ENCODE results near the gene VWC2L. TPM values are rescaled to one million over a fixed set of nuclear protein-coding genes. Genes with fewer than 3 reads are reported as not detected.

The VWC2L gene
- not detected in 2 replicates for polyA plus RNA-seq (2011; rRNA removed)
- polyA plus RNA-seq (2012; cell fraction: cytosol; rRNA removed), result not detected in 2 replicates
- polyA plus RNA-seq (2012; cell fraction: nucleus; rRNA removed), result not detected in 2 replicates
- polyA plus RNA-seq (2017; fragmentation: RNase III; extraction: RNeasy Plus Mini Kit Qiagen cat#74134 plus additional on column Dnase treatment), result not detected in 3 replicates
- polyA minus RNA-seq (2011; rRNA and poly(A)+ RNA removed), result not detected in 2 replicates

DNA sequence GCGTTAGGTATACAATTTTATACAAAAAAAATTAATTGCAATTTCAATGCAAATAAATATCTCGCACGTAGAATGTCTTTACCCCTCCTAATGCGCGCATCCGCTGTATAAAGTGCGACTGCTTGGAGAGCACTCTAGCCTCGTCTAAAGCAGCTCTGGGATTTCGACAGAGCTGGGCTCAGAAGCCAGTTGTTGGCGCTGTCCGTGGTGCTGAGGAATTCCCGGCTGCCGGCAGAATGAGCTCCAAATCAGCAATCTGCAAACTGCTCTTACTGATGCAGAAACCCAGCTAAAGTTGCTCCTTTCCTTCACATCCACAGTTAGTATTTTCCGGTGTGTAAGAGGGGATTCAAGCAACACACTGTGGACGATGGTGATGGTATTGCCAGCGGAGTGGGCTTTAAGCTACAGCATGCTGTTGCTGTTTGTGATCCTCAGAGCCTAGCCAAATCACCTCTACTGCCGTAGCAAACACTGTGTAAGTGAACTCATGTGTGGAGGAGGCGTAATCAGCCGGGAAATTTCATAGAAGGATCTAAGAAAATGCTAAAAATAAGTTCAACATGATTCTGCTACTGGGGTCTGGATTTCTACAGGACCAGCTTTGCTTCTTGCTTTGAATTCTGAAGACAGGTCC, at the start of gene VWC2L:
Gene VWC2L, plus strand, starts transcription at position 137 of the 637 bp plus-strand sequence. CDS start 3,140 bp downstream, outside the sequence.
- WGBS (ENCODE audit: missing lambda C conversion rate), result 2% methylated on average over 19 of the region's 19 CpGs
- no peak for FAIRE-seq
- peak within 1 kb of the TSS; percentile 27; the same call in 1 of the 3 replicates for H3K4me2 ChIP-seq
- no peak within 1 kb of the TSS for H3K27ac ChIP-seq
- no peak within 1 kb of the TSS for H3K4me3 ChIP-seq
- peak; percentile 1 to 61 for DNase-seq (ENCODE audit: low read depth in 1 of 2, low spot score in 1 of 2)
- no peaks in the 10 kb centered on the region for H3K9me3 ChIP-seq
- ChIA-PET POLR2A (no interaction called here), CTCF (no interaction called here)
- no peaks in the 10 kb centered on the region for H3K4me1 ChIP-seq
- ATAC-seq, result peak; percentile 87 to 95
- TF ChIP-seq MAZ (IDR thresholded peaks at IDR 0.05; ENCODE audit: borderline replicate concordance, low read depth, low read length), result no peak
- no peak for TF ChIP-seq RARB (CRISPR knock-in tag; IDR thresholded peaks at IDR 0.05)
- no peak for TF ChIP-seq EHF (CRISPR knock-in tag; IDR thresholded peaks at IDR 0.05)
- no peak for TF ChIP-seq MAX (IDR thresholded peaks at IDR 0.05)
- TF ChIP-seq EHMT2 (IDR thresholded peaks at IDR 0.05; ENCODE audit: low read depth), result peak; percentile 94
- no peak for TF ChIP-seq PHF8 (IDR thresholded peaks at IDR 0.05; ENCODE audit: borderline replicate concordance, low read depth)
- no peak for TF ChIP-seq HOXA7 (CRISPR knock-in tag; IDR thresholded peaks at IDR 0.05)
- TF ChIP-seq CTCF (IDR thresholded peaks at IDR 0.05), result no peak
- TF ChIP-seq BHLHE40 (IDR thresholded peaks at IDR 0.05; ENCODE audit: low read depth, low read length), result no peak
- TF ChIP-seq KDM5A (IDR thresholded peaks at IDR 0.05), result no peak
- no peak for TF ChIP-seq RFX5 (IDR thresholded peaks at IDR 0.05)
- no peak for TF ChIP-seq MAFK (IDR thresholded peaks at IDR 0.05; ENCODE audit: partially characterized antibody)
- no peak for TF ChIP-seq EP300 (IDR thresholded peaks at IDR 0.05)
- TF ChIP-seq POLR2AphosphoS2 (conservative IDR thresholded peaks at IDR 0.05; ENCODE audit: low read length), result no peak
- no peak for TF ChIP-seq NR3C1 (IDR thresholded peaks at IDR 0.05)
- no peak for TF ChIP-seq CBX2 (IDR thresholded peaks at IDR 0.05; ENCODE audit: borderline replicate concordance, low read depth)
- peak; percentile 15 to 65; a peak in 2 of 4 replicates for TF ChIP-seq CEBPB (IDR thresholded peaks at IDR 0.05)
- TF ChIP-seq POLR2A (IDR thresholded peaks at IDR 0.05; ENCODE audit: low read length), result no peak
- no peak for TF ChIP-seq ATOH8 (CRISPR knock-in tag; IDR thresholded peaks at IDR 0.05; ENCODE audit: low read depth)
- no peak for TF ChIP-seq NPAS2 (CRISPR knock-in tag; IDR thresholded peaks at IDR 0.05; ENCODE audit: borderline replicate concordance)
- TF ChIP-seq HOXB13 (CRISPR knock-in tag; IDR thresholded peaks at IDR 0.05; ENCODE audit: low read depth), result peak; percentile 68; the same call in 1 of the 2 replicates
- TF ChIP-seq ZNF302 (CRISPR knock-in tag; IDR thresholded peaks at IDR 0.05), result no peak
- TF ChIP-seq, protein P1, sequence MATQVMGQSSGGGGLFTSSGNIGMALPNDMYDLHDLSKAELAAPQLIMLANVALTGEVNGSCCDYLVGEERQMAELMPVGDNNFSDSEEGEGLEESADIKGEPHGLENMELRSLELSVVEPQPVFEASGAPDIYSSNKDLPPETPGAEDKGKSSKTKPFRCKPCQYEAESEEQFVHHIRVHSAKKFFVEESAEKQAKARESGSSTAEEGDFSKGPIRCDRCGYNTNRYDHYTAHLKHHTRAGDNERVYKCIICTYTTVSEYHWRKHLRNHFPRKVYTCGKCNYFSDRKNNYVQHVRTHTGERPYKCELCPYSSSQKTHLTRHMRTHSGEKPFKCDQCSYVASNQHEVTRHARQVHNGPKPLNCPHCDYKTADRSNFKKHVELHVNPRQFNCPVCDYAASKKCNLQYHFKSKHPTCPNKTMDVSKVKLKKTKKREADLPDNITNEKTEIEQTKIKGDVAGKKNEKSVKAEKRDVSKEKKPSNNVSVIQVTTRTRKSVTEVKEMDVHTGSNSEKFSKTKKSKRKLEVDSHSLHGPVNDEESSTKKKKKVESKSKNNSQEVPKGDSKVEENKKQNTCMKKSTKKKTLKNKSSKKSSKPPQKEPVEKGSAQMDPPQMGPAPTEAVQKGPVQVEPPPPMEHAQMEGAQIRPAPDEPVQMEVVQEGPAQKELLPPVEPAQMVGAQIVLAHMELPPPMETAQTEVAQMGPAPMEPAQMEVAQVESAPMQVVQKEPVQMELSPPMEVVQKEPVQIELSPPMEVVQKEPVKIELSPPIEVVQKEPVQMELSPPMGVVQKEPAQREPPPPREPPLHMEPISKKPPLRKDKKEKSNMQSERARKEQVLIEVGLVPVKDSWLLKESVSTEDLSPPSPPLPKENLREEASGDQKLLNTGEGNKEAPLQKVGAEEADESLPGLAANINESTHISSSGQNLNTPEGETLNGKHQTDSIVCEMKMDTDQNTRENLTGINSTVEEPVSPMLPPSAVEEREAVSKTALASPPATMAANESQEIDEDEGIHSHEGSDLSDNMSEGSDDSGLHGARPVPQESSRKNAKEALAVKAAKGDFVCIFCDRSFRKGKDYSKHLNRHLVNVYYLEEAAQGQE (IDR thresholded peaks at IDR 0.05), result peak; percentile 99
- TF ChIP-seq FOXS1 (CRISPR knock-in tag; IDR thresholded peaks at IDR 0.05), result no peak
- TF ChIP-seq USF2 (IDR thresholded peaks at IDR 0.05), result no peak
- no peak for TF ChIP-seq HMGXB4 (CRISPR knock-in tag; IDR thresholded peaks at IDR 0.05; ENCODE audit: borderline replicate concordance)
- TF ChIP-seq SMC3 (IDR thresholded peaks at IDR 0.05), result peak; percentile 9; the same call in 1 of the 3 replicates
- no peak for TF ChIP-seq CHD4 (IDR thresholded peaks at IDR 0.05; ENCODE audit: borderline replicate concordance)
- TF ChIP-seq ZC3H11A (IDR thresholded peaks at IDR 0.05), result no peak
- TF ChIP-seq HEYL (CRISPR knock-in tag; IDR thresholded peaks at IDR 0.05), result no peak
